HepG2 (cell line): Measurements from ENCODE around the gene DDX28. TPM values are rescaled to one million over a fixed set of nuclear protein-coding genes. Genes with fewer than 3 reads are reported as not detected.
A peak's percentile ranks its signal among the peaks of the same experiment; 100 is the strongest.

Source experiments
- ATAC-seq: fragments of 200-7000 bp; cut with Tn5 transposase; 3 replicates; pipeline ENCODE4 v1.9.1; 2020; ENCODE audit warnings: mild to moderate bottlenecking, moderate library complexity
- BruUV-seq: library from RNA; stranded (reverse); fragments of 400-500 nt; replicated peaks from 2 replicates; lab custom pipeline; 2021; lab: Mats Ljungman, UMichigan
- CTCF ChIA-PET: fragments of 300-600 bp; formaldehyde crosslinking; extraction: SDS; loops from one replicate; lab custom pipeline; 2021; ENCODE audit warnings: low total read pairs, inconsistent platforms, low intra/inter-chr PET ratio; lab: Yijun Ruan, JAX
- POLR2A ChIA-PET: fragments of 350-600 bp; sonication (Branson Sonifier 250); formaldehyde crosslinking; loops from one replicate; lab custom pipeline; 2020; ENCODE audit warnings: antibody characterized with exemption, inconsistent platforms; lab: Yijun Ruan, JAX
- DNase-seq: peaks from one replicate; pipeline ENCODE4 v3.0.0-alpha.2; 2015; ENCODE audit warnings: low spot score
- FAIRE-seq: peaks from 3 replicates; lab custom pipeline; 2011; peaks lifted over from hg19 to GRCh38; lab: Jason Lieb, UNC
- H2AFZ ChIP-seq: one replicate; pipeline ENCODE4 v1.6.1; 2011; ENCODE audit warnings: low read length, inconsistent platforms
- H3K27ac ChIP-seq: fragments of 300-600 bp; 3 replicates; pipeline ENCODE4 v1.8.0; 2011; ENCODE audit warnings: mixed run types, mild to moderate bottlenecking, mixed read lengths, low read length, inconsistent platforms; ENCODE audit not compliant: insufficient read depth; ENCODE audit errors: extremely low read length
- H3K27me3 ChIP-seq, 2 experiments: fragments of 200-600 bp in 1 of 2; 2 replicates in 1 of 2; 3 replicates in 1 of 2; pipeline versions ENCODE4 v1.6.0 to v1.8.0; 2011; ENCODE audit warnings: low read length in 2 of 2, mild to moderate bottlenecking in 2 of 2, moderate library complexity in 2 of 2, inconsistent platforms in 1 of 2; ENCODE audit not compliant: insufficient read depth in 2 of 2, control insufficient read depth in 1 of 2
- H3K36me3 ChIP-seq, 2 experiments: fragments of 200-600 bp in 1 of 2; replicated peaks in 1 of 2; 2 replicates in 1 of 2; 3 replicates in 1 of 2; pipeline versions ENCODE4 v1.5.1 to v1.8.0; 2011; ENCODE audit warnings: low read length in 2 of 2, inconsistent platforms in 1 of 2; ENCODE audit not compliant: insufficient read depth in 2 of 2, control insufficient read depth in 1 of 2
- H3K4me1 ChIP-seq: 2 replicates; pipeline ENCODE4 v1.5.1; 2012; ENCODE audit warnings: low read length, inconsistent platforms; ENCODE audit not compliant: insufficient read depth
- H3K4me2 ChIP-seq: 2 replicates; pipeline ENCODE4 v1.6.0; 2011; ENCODE audit warnings: low read depth, low read length, inconsistent platforms
- H3K4me3 ChIP-seq, 3 experiments: fragments of 200-600 bp in 1 of 3; sonication (generic), shearing (Covaris generic) in 1 of 3; replicated peaks in 1 of 3; 2 replicates each; pipeline ENCODE4 v1.5.1; 2011 to 2016; ENCODE audit warnings: low read length in 3 of 3, inconsistent platforms in 2 of 3, low read depth in 2 of 3, mild to moderate bottlenecking in 2 of 3, control low read depth in 1 of 3, mixed read lengths in 1 of 3; ENCODE audit not compliant: insufficient read depth in 1 of 3
- H3K79me2 ChIP-seq: one replicate; pipeline ENCODE4 v1.6.1; 2011; ENCODE audit warnings: low read length, inconsistent platforms; ENCODE audit not compliant: insufficient read depth
- H3K9ac ChIP-seq: 2 replicates; pipeline ENCODE4 v1.6.0; 2011; ENCODE audit warnings: mild to moderate bottlenecking, low read depth, low read length, inconsistent platforms; ENCODE audit not compliant: insufficient read depth
- H3K9me3 ChIP-seq: 2 replicates; pipeline ENCODE4 v1.5.1; 2012; ENCODE audit warnings: mild to moderate bottlenecking, low read length
- H4K20me1 ChIP-seq: 2 replicates; pipeline ENCODE4 v1.6.0; 2011; ENCODE audit warnings: inconsistent platforms, mild to moderate bottlenecking, low read length, moderate library complexity; ENCODE audit not compliant: insufficient read depth
- BCL3 ChIP-seq: sonication (generic); formaldehyde crosslinking; IDR thresholded peaks from 2 replicates; pipeline ENCODE4 v1.5.1; 2020; ENCODE audit warnings: mild to moderate bottlenecking, missing genetic modification reagents, moderate library complexity
- KAT7 ChIP-seq: IDR thresholded peaks from 2 replicates; pipeline ENCODE4 v1.6.1; 2018; ENCODE audit warnings: borderline replicate concordance, missing compliant biosample characterization
- MAX ChIP-seq: IDR thresholded peaks from 2 replicates; pipeline ENCODE4 v1.6.1; 2012; ENCODE audit warnings: inconsistent platforms
- SIX4 ChIP-seq: sonication (generic); formaldehyde crosslinking; IDR thresholded peaks from 2 replicates; pipeline ENCODE4 v1.4.0; 2020; ENCODE audit warnings: missing genetic modification reagents
- XRCC5 ChIP-seq: fragments of 200-400 bp; formaldehyde crosslinking; optimal IDR thresholded peaks from 2 replicates; pipeline ENCODE3; 2017; ENCODE audit warnings: mild to moderate bottlenecking, low read length
- ZBTB43 ChIP-seq: sonication (generic); formaldehyde crosslinking; conservative IDR thresholded peaks from 2 replicates; pipeline ENCODE4 v1.4.0; 2020; ENCODE audit warnings: missing genetic modification reagents
- ZNF563 ChIP-seq: sonication (generic); formaldehyde crosslinking; IDR thresholded peaks from 2 replicates; pipeline ENCODE4 v1.8.0; 2022; ENCODE audit warnings: mild to moderate bottlenecking, moderate library complexity, missing genetic modification reagents
- ZNF629 ChIP-seq: sonication (generic); formaldehyde crosslinking; conservative IDR thresholded peaks from 2 replicates; pipeline ENCODE4 v1.5.0; 2020; ENCODE audit warnings: missing genetic modification reagents
- ZNF687 ChIP-seq: sonication (generic); formaldehyde crosslinking; IDR thresholded peaks from 2 replicates; pipeline ENCODE4 v1.5.1; 2020; ENCODE audit warnings: mild to moderate bottlenecking, missing genetic modification reagents, moderate library complexity
- WGBS: methylation state at CpG from one replicate; pipeline ENCODE4 v1.1.6; 2017; ENCODE audit warnings: low lambda C conversion rate; 5-methylcytosine and 5-hydroxymethylcytosine counted together
- in situ Hi-C: cut with HindIII; loops from 2 replicates; pipeline ENCODE4 v1.10.0; 2017; ENCODE audit warnings: low pct_unique_long_range_greater_than_20kb; ENCODE audit not compliant: extremely low pct_ligation_motif_present
- intact Hi-C: fragments of 100-400 bp; cut with micrococcal nuclease; formaldehyde crosslinking; loops from one replicate; pipeline ENCODE4 v1.10.0; 2022; ENCODE audit not compliant: unreplicated experiment
- polyA plus RNA-seq, 8 experiments: library from polyadenylated mRNA; depleted of rRNA in 3 of 8; stranded (reverse) in 7 of 8; unstranded in 1 of 8; fragments of >200 nt; fragmentation: Illumina TruSeq in 4 of 8; extraction: Trizol in 4 of 8; gene quantifications; 2 replicates each; pipeline versions ENCODE4 v1.2.1 to v1.2.3, GENCODE V29; 2011 to 2016; ENCODE audit warnings: low read depth in 4 of 8, missing spikeins in 1 of 8, mixed read lengths in 1 of 8; ENCODE audit not compliant: insufficient read depth in 1 of 8
- total RNA-seq, 5 experiments: library from RNA; depleted of rRNA; stranded (reverse); fragments of >200 nt; fragmentation: Illumina TruSeq; extraction: Trizol; gene quantifications; 2 replicates each; pipeline ENCODE4 v1.2.3, GENCODE V29; 2016; ENCODE audit warnings: low read depth in 1 of 5

Gene DDX28
- total and polyA plus RNA-seq, 2 of the 13 experiments (the other 11 are each of a cell fraction or from before 2014, with no cell fraction given): 14.1 to 16.4 TPM

GRCh38 chr16:67975321-67976105 is 47.5 kb downstream of the DDX28 start:
- CTCF ChIA-PET: no interaction called here
- Histone ChIP-seq H3K4me1 (peaks cover 54% of the 10 kb centered on the region), H3K27me3 (peaks cover 5 to 40% of the 10 kb centered on the region in 2 experiments; a peak in 4 of 5 replicates), H3K9ac (no peak overlapping the region), H3K4me3 (no peak overlapping the region), H3K27ac (no peak overlapping the region), H4K20me1 (no peaks in the 10 kb centered on the region), H3K4me2 (peak overlapping the region; percentile 10; the same call in 1 of the 2 replicates), H3K79me2 (no peaks in the 10 kb centered on the region), H3K36me3 (no peaks in the 10 kb centered on the region), H3K9me3 (no peaks in the 10 kb centered on the region), H2AFZ (no peak overlapping the region)
- TF ChIP-seq ZNF563 (CRISPR knock-in tag): no peak
- TF ChIP-seq XRCC5: no peak
- 0 out of 2 replicates have a peak, but pooled peaks have one; percentile 19 for TF ChIP-seq BCL3 (CRISPR knock-in tag)
- no peak for TF ChIP-seq ZNF629 (CRISPR knock-in tag)
- TF ChIP-seq MAX: 0 out of 2 replicates have a peak, but pooled peaks have one; percentile 16
- TF ChIP-seq KAT7: no peak
- no peak for TF ChIP-seq SIX4 (CRISPR knock-in tag)
- peak; percentile 47 for TF ChIP-seq ZNF687 (CRISPR knock-in tag)
- TF ChIP-seq ZBTB43: no peak
- 11% methylated on average over 14 of the region's 14 CpGs for WGBS
- no TSS peak for BruUV-seq
- no peak for DNase-seq
- in situ Hi-C loops (no loop called here), intact Hi-C loops (no loop called here)
- ATAC-seq: peak; percentile 19
- no peak for FAIRE-seq
- POLR2A ChIA-PET: interaction anchor here (2.3 kb wide), 1 partner anchor 9 kb away, joined by 9 read pairs; no protein-coding TSS in a partner anchor
